GM19023 (cell line): Measurements from ENCODE around the gene ADAM23.
"Not testable (repeated sequence)": the region's sequence is repeated elsewhere in the genome, so short reads cannot be mapped to it uniquely, and the experiment has no call there.

Experiments used
- ATAC-seq: cut with Tn5 transposase; IDR thresholded peaks from one replicate; pipeline ENCODE4 v1.9.1; 2021; ENCODE audit warnings: mild to moderate bottlenecking, moderate library complexity; ENCODE audit not compliant: unreplicated experiment

Gene ADAM23, protein sequence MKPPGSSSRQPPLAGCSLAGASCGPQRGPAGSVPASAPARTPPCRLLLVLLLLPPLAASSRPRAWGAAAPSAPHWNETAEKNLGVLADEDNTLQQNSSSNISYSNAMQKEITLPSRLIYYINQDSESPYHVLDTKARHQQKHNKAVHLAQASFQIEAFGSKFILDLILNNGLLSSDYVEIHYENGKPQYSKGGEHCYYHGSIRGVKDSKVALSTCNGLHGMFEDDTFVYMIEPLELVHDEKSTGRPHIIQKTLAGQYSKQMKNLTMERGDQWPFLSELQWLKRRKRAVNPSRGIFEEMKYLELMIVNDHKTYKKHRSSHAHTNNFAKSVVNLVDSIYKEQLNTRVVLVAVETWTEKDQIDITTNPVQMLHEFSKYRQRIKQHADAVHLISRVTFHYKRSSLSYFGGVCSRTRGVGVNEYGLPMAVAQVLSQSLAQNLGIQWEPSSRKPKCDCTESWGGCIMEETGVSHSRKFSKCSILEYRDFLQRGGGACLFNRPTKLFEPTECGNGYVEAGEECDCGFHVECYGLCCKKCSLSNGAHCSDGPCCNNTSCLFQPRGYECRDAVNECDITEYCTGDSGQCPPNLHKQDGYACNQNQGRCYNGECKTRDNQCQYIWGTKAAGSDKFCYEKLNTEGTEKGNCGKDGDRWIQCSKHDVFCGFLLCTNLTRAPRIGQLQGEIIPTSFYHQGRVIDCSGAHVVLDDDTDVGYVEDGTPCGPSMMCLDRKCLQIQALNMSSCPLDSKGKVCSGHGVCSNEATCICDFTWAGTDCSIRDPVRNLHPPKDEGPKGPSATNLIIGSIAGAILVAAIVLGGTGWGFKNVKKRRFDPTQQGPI

DNA sequence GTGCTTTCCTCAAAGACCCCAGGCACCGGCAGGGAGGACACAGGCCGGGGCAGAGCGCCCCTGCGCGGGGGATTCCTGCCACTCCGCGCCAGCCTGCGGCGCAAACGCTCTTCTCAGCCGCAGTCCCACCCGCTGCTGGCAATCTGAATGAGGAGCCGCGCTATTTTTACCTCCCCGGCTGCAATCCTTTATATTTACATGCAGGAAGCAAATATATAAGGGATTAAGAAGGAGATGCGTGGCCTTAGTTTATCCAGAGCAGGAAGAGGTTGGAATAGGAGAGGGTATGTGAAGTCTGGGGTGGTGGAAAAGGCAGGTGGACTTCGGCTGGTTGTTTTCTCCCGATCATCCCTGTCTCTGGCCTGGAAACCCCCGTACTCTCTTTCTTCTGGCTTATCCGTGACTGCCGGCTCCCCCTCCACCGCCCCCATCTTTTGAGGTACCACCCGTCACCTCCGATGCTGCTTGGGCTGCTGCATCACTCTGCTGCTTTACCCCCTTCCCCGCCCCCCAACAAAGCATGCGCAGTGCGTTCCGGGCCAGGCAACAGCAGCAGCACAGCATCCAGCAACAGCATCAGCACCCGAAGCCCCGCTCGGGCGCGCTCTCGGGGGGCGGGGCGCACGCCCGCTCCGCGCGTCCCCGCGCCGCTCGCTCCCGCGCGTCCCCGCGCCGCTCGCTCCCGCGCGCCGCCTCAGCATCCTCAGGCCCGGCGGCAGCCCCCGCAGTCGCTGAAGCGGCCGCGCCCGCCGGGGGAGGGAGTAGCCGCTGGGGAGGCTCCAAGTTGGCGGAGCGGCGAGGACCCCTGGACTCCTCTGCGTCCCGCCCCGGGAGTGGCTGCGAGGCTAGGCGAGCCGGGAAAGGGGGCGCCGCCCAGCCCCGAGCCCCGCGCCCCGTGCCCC is at the start of gene ADAM23:
Gene ADAM23 (plus strand): TSS at position 700 of the 902 bp plus-strand sequence. CDS start 335 bp downstream, outside the sequence.
- peak; percentile 52 for ATAC-seq

DNA sequence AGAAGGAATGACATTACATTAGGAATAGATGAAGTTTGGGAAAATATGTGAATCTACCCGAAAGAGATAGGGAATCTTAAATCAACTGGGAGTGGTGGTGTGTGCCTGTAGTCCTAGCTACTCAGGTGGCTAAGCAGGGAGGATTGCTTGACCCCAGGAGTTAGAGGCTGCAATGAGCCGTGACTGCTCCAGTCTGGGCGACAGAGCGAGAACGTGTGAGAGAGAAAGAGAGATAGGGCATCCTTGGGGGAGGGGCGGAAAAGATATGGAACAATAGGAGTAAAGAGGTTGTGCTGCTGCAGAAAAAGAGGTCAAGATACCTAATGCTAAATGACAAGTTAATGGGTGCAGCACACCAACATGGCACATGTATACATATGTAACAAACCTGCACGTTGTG is 47.1 kb upstream of the ADAM23 start:
- ATAC-seq, result no peak

DNA sequence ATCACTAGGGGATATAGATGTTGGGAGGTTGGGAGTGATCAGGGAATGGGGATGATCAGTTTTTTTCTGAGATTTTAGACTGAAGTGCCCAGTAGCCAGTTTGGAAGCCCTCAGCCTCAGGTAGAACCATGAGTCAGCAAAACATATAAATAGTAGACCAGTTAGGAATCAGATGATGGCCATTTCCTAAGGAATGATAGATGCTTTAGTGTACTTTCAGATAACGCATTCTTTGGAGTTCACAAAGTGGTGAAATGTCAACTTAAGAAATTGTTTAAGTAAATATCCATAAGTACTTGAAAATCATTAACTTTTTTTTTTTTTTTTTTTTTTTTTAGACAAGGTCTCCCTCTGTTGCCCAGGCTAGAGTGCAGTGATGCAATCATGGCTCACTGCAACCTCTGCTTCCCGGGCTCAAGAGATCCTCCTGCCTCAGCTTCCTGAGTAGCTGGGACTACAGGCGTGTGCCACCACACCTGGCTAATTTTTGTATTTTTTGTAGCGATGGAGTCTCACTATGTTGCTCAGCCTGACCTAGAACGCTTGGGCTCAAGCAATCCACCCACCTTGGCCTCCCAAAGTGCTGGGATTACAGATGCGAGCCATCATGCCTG is 40.3 kb upstream of the ADAM23 start:
- ATAC-seq, result not testable (repeated sequence)

DNA sequence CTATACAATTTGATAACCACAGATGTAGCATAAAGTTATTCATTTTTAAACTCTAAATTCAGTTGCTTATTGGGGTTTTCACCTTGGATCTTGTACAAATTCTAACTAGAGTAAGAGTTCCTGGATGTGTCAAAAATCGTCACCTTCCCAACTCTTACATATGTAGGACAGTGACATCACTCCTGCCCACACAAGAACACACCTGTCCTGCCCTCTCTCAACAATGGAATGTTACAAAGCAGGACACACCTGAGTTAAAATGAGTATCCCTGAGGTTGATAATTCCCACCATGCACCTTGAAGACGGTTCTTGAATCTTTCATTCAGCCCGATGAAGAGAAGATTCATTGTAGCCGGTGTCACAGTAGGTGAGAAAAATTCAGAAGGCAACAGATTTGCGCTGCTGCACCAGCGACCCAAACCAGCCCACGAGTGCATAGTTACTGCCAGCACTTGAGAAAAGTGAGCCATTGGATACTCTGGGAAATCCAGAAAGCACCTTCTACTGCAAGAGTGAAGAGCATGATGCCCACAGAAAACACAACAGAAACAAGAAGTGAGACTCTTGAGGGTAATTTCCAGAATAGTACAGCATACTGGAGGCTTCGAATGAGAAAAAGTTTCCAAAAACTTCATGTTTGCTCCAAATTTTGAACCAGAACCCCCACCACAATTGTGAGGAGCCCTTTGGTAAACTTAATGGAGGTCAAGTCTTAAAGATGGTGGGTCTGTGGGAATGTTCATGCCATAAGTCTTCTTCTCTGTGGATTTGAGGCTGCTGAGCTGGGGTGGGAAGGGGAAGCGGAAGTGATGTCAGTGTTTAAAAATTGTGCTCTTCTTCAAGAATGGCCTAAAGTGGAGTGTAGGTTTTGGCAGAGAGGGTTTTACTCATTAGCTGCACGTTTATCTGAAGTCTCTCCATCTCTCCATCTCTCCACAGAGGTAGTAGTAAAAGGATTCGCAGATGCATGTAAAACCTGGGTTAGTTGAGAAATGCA is 34.7 kb upstream of the ADAM23 start:
- ATAC-seq, result peak; percentile 81

DNA sequence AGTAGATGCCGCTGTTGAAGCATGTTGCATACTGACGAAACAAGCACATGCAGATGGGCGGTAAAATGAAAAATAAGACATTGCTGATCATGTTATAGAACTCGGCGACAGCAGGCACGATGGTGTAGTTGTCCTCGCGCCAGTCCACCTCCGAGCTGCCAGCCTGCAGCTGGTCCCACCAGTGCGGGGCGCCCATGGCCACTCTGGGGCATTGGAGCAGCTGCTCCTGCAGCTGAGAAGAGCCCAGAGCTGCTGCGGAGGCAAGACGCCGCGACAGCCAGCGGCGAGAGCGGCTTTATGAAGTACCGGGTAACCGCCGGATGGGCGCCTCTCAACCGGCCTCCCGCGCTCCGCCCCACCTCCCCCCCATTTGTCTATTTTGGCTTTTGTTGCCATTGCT is 32.6 kb upstream of the ADAM23 start:
- ATAC-seq, result no peak

DNA sequence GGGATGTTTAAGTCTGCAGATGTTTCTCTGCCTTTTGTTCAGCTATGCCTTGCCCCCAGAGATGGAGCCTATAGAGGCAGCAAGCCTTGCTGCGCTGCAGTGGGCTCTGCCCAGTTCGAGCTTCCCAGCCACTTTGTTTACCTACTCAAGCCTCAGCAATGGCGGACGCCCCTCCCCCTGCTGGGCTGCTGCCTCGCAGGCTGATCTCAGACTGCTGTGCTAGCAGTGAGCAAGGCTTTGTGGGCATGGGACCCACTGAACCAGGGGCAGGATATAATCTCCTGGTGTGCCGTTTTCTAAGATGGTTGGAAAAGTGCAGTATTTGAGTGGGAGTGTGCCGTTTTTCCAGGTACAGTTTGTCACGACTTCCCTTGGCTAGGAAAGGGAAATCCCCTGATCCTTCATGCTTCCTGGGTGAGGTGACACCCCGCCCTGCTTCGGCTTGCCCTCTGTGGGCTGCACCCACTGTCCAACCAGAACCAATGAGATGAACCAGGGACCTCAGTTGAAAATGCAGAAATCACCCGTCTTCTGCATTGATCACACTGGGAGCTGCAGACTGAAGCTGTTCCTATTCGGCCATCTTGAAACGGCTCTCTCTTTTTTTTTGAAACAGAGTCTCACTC is 27.6 kb upstream of the ADAM23 start:
- no peak for ATAC-seq

DNA sequence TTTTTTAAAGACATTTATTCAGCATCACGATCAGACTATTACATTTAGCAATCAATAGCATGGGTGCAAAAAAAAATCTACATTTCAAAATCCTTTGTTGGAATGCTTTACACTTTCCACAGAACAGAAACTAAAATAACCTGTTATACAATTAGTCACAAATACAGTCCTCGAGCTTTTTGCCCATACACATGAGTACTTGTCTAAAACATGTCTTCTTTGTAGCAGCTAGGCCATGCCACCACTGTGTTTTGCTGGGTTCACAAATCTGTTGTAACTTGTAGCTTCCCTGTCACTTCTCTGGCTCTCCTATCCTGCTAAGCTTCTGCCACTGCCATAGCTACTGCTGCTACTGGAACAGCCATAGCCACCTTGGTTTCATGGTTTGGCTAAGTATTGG is 24.4 kb upstream of the ADAM23 start:
- ATAC-seq, result no peak

DNA sequence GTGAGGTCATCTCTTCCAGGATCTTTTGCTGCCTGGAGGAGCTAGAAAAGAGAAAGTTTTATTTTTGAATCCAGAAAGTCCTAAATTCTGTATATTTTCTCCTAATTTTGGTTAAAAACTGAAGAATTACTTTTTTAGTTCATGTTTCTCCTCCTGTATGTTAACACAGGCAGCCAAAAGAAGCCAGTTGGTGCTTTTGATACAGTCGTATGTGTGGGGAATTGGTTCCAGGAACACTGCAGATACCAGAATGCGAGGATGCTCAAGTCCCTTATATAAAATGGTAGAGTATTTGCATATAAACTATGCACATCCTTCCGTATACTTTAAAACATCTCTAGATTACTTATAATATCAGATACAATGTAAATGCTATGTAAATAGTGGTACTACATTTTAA is 22.6 kb upstream of the ADAM23 start:
- ATAC-seq, result no peak

DNA sequence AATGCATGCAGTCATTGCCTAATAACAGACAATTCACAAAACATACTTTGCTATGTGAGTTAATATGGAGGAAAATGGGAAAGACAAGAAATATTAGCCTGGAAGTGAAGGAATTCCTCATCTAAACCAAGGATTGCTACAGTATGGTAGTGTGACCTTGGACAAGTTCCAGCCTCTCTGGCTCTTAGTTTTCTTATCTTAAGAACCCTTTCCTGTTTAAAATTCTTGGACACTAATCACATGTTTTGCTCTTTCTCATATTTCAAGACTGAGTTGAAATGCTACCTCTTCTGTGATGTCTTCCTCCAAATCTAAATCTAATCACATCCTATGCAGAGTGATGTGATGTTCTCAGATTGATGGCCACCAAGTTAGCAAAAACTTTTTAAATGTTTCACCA is 20.8 kb upstream of the ADAM23 start:
- ATAC-seq, result no peak

DNA sequence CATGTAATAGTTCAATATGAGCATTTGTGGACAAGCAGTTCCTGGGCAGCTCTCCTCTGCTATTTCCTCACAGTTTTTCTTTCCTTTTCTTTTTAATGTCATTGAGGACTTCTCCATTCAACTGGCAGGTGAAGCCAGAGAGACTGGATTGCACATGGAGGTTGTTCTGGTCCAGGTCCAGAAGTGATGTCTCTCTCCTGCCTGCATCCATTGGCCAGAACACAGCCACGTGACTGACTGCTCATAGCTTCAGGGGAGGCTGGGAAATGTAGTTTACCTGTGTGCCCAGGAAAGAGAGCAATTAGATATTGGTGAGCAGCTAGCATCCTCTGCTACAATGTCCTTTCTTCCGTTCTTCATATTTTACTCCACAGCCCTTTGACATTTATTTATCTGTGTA is 20.2 kb upstream of the ADAM23 start:
- peak; percentile 52 for ATAC-seq

DNA sequence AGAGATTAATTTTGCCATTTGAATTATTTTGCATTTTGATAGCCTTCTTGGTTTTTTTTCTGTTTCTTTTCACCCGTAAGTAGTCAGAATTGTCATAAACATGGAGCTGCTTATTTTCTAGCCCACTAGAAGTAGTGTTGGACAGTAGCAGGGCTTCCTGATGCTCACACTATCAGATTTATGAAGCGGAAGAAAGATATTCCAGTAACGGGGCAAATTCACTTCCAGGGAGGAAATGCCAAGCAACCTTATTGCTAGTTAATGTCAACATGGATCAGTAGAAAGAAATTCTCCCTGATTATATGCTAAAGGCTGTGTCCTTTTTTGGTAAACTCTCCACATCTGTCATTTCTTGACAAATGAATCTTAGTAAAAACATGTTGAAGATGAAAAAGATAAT is 19.2 kb upstream of the ADAM23 start:
- no peak for ATAC-seq

DNA sequence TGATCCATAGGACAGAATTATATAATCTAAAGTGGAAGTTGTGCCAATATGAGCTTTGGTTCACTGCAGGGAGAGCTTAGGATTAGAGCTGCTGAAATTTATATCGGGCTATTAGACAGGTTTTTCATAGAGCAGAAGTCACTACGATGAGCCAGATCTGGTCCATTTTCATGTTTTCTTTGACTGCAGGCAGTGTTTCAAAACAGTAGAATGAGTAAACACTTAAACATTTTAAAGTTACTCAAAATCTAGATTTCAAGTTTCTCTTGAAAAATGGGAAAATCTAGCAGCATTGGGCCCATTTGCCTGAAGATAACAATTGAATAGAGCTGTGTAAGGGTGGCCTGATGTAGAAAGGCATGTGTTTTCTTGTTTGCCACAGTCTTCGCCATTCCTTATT is 14.5 kb upstream of the ADAM23 start:
- ATAC-seq, result no peak

DNA sequence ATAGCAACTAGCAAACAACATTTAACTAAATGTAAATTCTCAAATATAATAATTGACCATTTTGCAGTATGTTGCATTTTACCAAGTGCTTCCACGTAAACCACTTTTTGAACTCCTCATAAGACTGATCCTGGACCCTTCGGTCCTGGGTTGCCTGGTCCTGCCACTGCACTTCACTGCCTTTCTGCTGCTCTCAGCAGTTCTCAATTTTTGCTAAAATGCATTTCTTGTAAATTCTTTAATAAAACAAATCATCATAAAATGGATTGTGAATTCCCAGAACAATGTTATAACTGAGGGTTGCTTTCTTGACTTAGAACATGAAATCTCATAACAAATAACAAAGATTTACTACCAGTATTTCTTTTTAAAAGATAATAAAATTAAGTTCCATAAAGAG is 12.9 kb upstream of the ADAM23 start:
- no peak for ATAC-seq

DNA sequence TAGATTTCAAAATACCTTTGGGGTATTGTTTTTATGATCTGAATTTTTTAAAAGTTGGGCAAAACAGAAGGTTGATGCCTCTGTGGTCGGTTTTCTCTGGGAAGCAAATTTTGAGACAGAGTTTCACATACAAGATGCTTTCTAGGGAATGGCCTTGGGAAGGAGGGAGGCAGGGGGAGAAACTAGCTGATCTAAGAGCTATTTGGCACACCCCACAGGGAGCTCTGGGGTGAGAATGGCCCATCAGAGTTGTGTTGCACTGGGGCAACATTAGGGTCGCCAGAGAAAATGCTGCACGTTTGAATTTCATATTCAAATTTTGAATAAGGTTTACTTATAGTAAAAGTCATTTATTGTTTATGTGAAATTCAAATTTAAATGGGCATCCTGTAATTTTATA is 11.9 kb upstream of the ADAM23 start:
- ATAC-seq, result no peak

DNA sequence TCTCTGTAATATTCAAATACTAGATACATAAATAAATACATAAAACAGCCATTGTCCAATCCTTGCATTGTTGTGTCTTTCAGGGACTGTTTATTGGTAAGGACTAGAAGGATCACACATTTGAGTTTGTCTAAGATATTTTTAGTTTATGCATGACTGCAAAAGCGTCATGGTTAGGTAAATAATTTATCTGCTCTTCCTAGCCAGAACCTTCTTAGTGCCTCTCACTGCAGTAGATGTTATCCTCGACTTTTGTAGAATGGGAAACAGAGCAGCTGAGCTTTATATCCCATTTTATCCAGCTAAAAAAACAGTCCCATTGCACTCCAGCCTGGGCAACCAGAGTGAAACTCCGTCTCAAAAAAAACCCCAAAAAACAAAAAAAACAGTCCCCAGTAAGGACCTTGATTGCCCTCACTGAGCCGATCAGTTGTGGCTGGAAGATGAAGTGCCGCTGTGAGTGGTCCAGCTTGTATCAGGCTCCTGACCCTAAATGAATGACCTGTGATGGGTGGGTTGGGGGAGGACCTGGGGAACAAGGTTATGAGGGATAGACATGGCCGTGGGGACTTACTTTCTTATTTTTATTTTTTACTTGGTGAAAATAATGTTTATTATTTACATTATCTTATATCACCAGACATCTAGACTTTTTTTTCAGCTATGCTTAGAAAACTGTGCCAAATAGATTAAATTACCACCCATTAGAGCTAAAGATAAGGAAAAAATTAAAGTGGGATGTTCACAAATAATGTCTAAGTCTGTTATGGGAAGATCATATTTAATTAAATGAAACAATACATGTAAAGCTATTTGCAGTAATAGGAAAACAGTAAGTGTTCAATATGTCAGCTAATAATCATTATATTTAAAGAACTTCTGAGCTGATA is 10.9 kb upstream of the ADAM23 start:
- no peak for ATAC-seq

DNA sequence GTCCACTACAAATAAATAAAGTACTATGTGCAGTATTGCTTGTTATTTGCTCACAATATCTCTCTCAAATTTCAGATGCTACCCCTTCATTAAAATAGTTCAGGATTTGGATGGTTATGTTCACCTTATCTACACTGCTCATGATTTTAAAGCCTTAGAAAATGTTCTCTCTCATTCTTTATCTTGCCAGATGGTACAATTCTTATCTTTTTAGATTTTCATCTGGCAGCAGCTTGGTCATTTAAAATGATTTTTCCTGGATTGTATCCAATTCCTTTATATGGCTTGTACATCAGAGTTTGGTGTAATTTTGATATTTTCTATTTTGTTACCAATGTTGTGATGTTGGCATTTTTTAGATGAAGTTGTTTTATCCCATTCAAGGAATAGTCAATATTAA is 10.1 kb upstream of the ADAM23 start:
- no peak for ATAC-seq

DNA sequence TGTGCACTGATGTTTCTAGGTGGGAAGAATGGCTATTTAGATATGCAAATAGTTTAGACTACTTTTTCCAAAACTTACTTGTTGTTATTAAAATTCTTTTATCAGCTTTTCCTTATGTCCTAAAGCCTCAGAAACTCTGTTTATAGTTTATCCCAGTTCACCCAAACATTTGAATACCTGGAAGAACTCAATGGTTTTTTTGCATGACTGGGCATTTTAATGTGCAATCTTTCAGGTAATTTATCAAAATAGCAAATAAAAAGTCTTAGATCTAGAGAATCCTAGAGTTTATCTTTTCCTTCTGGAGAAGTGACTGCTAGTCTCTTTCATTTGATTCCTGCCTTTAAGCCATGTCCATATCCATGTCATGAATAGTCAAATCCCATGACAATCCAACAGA is 9.6 kb upstream of the ADAM23 start:
- ATAC-seq, result no peak

DNA sequence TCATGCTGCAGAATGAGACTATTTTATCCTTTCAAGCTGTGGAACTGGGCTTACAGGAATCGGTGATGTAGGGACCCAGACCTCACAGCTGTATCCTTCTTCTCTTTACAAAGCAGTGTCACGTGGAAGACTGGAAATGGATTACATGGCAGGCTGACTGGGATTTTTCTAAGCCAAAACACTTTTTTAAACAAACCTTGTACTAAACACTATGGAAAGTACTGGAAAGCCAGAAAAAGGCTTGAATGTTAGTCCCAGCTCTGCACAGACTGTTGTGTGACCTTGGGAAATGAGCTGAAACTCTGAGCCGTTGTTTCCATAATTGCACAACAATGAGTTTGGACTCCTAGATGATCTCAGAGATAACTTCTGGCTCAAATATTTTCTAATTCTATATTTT is 7.6 kb upstream of the ADAM23 start:
- no peak for ATAC-seq
